ENCODE data around the gene STAMBP.

GRCh38 chr2:73918856-73919255, 90.1 kb downstream of the STAMBP start:
- TF ChIP-seq ATF2 (CRISPR knock-in tag; IDR thresholded peaks at IDR 0.05): no peak
- TF ChIP-seq RFX5 (IDR thresholded peaks at IDR 0.05; ENCODE audit: low read depth, low read length): no peak
- TF ChIP-seq NFYB (IDR thresholded peaks at IDR 0.05; ENCODE audit: extremely low read depth, insufficient read length): no peak
